Body of pancreas (tissue), 4 donors: ENCODE data around the gene BPTF.

Experiments used
- POLR2A ChIP-seq, 3 donors: fragments of 450-650 bp; IDR thresholded peaks; one replicate each; pipeline ENCODE4 v1.6.1; 2016; ENCODE audit warnings: antibody characterized with exemption in 3 of 3, mild to moderate bottlenecking in 2 of 3
- TF ChIP-seq, protein P1 (sequence below), 7 experiments: fragments of 450-650 bp in 4 of 7; fragments of 200-600 bp in 3 of 7; sonication (generic) in 3 of 7; IDR thresholded peaks; one replicate each; pipeline ENCODE4 v1.5.1; 2016 to 2019; ENCODE audit warnings: antibody characterized with exemption in 7 of 7

DNA sequence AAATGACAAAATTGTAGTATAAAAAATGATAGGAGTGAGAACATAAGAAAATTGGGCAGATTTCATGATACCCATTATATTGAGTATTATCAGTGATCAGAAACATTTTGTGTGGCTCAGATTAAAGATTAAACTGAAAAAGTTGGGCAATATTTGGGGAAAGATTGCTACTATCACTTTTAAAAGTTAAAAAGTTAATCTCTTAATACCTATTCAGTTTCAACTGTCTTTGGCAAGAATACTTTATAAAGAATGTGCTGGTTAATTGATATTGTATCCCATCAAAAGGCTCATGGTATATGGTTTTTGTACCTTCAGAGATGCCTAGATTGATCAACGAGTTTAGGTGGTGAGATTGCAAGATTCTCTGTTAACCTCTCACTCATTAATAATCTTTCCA is 55.8 kb downstream of the BPTF start:
- TF ChIP-seq, protein P1, sequence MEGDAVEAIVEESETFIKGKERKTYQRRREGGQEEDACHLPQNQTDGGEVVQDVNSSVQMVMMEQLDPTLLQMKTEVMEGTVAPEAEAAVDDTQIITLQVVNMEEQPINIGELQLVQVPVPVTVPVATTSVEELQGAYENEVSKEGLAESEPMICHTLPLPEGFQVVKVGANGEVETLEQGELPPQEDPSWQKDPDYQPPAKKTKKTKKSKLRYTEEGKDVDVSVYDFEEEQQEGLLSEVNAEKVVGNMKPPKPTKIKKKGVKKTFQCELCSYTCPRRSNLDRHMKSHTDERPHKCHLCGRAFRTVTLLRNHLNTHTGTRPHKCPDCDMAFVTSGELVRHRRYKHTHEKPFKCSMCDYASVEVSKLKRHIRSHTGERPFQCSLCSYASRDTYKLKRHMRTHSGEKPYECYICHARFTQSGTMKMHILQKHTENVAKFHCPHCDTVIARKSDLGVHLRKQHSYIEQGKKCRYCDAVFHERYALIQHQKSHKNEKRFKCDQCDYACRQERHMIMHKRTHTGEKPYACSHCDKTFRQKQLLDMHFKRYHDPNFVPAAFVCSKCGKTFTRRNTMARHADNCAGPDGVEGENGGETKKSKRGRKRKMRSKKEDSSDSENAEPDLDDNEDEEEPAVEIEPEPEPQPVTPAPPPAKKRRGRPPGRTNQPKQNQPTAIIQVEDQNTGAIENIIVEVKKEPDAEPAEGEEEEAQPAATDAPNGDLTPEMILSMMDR (IDR thresholded peaks at IDR 0.05) = no peak
- no peak for TF ChIP-seq POLR2A (IDR thresholded peaks at IDR 0.05)
